ENCODE data around the gene OTOP1.

The OTOP1 gene

GRCh38 chr4:4226606-4227438 lies at the start of gene OTOP1:
OTOP1 (minus strand) TSS chr4:4226929; CDS start chr4:4226864, 65 bp downstream.
- no peak for TF ChIP-seq YY1 (IDR thresholded peaks at IDR 0.05; ENCODE audit: low read depth)
- TF ChIP-seq CEBPB (IDR thresholded peaks at IDR 0.05) = no peak
- TF ChIP-seq EP300 (IDR thresholded peaks at IDR 0.05; ENCODE audit: borderline replicate concordance) = no peak
- no peak for TF ChIP-seq ZBTB7A (IDR thresholded peaks at IDR 0.05; ENCODE audit: low read depth)
- no peak for TF ChIP-seq TAF1 (IDR thresholded peaks at IDR 0.05; ENCODE audit: low read depth)
- TF ChIP-seq CREB1 (IDR thresholded peaks at IDR 0.05; ENCODE audit: low read depth) = no peak
- TF ChIP-seq REST (IDR thresholded peaks at IDR 0.05; ENCODE audit: low read depth) = no peak
- no peak for TF ChIP-seq FOXM1 (IDR thresholded peaks at IDR 0.05; ENCODE audit: borderline replicate concordance, low read depth)
- no peak for TF ChIP-seq USF1 (IDR thresholded peaks at IDR 0.05)
- TF ChIP-seq EGR1 (IDR thresholded peaks at IDR 0.05) = no peak
- TF ChIP-seq TCF12 (IDR thresholded peaks at IDR 0.05; ENCODE audit: low read depth) = no peak

- TF ChIP-seq TEAD4 (IDR thresholded peaks at IDR 0.05) (no peak), RAD21 (IDR thresholded peaks at IDR 0.05; ENCODE audit: low read depth) (no peak), USF1 (IDR thresholded peaks at IDR 0.05) (no peak), REST (IDR thresholded peaks at IDR 0.05; ENCODE audit: low read depth) (no peak), ZBTB7A (IDR thresholded peaks at IDR 0.05; ENCODE audit: low read depth) (no peak), TAF1 (IDR thresholded peaks at IDR 0.05; ENCODE audit: low read depth) (no peak), MAX (IDR thresholded peaks at IDR 0.05) (no peak), TCF12 (IDR thresholded peaks at IDR 0.05; ENCODE audit: low read depth) (no peak), EGR1 (IDR thresholded peaks at IDR 0.05) (no peak), CEBPB (IDR thresholded peaks at IDR 0.05) (no peak), NFIC (IDR thresholded peaks at IDR 0.05) (no peak), YY1 (IDR thresholded peaks at IDR 0.05; ENCODE audit: low read depth) (no peak), CREB1 (IDR thresholded peaks at IDR 0.05; ENCODE audit: low read depth) (no peak)
Observed at GRCh38 chr4:4274226-4274625, 47.5 kb upstream of the OTOP1 start.

GRCh38 chr4:4271912-4272311 lies 45.2 kb upstream of the OTOP1 start:
- TF ChIP-seq TEAD4 (IDR thresholded peaks at IDR 0.05) (no peak), CEBPB (IDR thresholded peaks at IDR 0.05) (peak; percentile 62)

GRCh38 chr4:4270529-4270928 lies 43.8 kb upstream of the OTOP1 start:
- TF ChIP-seq YY1 (IDR thresholded peaks at IDR 0.05; ENCODE audit: low read depth) (no peak), TCF12 (IDR thresholded peaks at IDR 0.05; ENCODE audit: low read depth) (no peak), CREB1 (IDR thresholded peaks at IDR 0.05; ENCODE audit: low read depth) (no peak)

GRCh38 chr4:4269856-4270255 lies 43.1 kb upstream of the OTOP1 start:
- TF ChIP-seq NFIC (IDR thresholded peaks at IDR 0.05) (no peak), ZBTB7A (IDR thresholded peaks at IDR 0.05; ENCODE audit: low read depth) (no peak), TEAD4 (IDR thresholded peaks at IDR 0.05) (no peak)

- TF ChIP-seq REST (IDR thresholded peaks at IDR 0.05; ENCODE audit: low read depth) (no peak), FOXM1 (IDR thresholded peaks at IDR 0.05; ENCODE audit: borderline replicate concordance, low read depth) (no peak), MAX (IDR thresholded peaks at IDR 0.05) (no peak), TAF1 (IDR thresholded peaks at IDR 0.05; ENCODE audit: low read depth) (no peak), TEAD4 (IDR thresholded peaks at IDR 0.05) (no peak), USF1 (IDR thresholded peaks at IDR 0.05) (no peak), ZBTB7A (IDR thresholded peaks at IDR 0.05; ENCODE audit: low read depth) (no peak), TCF12 (IDR thresholded peaks at IDR 0.05; ENCODE audit: low read depth) (no peak), CREB1 (IDR thresholded peaks at IDR 0.05; ENCODE audit: low read depth) (no peak), YY1 (IDR thresholded peaks at IDR 0.05; ENCODE audit: low read depth) (no peak)
Observed at GRCh38 chr4:4269331-4269731, 42.6 kb upstream of the OTOP1 start.

Data from Ishikawa (cell line).